T1000 (cell line): Measurements from ENCODE around the gene GPR183.
"Not testable (repeated sequence)": the region's sequence is repeated elsewhere in the genome, so short reads cannot be mapped to it uniquely, and the experiment has no call there.

Source experiments
- DNase-seq: peaks from one replicate; lab custom pipeline; 2025; ENCODE audit warnings: mixed read lengths; lab: John Stamatoyannopoulos, UW

Gene GPR183

GRCh38 chr13:99270518-99270917, 36.7 kb downstream of the GPR183 start:
- no peak for DNase-seq

DNA sequence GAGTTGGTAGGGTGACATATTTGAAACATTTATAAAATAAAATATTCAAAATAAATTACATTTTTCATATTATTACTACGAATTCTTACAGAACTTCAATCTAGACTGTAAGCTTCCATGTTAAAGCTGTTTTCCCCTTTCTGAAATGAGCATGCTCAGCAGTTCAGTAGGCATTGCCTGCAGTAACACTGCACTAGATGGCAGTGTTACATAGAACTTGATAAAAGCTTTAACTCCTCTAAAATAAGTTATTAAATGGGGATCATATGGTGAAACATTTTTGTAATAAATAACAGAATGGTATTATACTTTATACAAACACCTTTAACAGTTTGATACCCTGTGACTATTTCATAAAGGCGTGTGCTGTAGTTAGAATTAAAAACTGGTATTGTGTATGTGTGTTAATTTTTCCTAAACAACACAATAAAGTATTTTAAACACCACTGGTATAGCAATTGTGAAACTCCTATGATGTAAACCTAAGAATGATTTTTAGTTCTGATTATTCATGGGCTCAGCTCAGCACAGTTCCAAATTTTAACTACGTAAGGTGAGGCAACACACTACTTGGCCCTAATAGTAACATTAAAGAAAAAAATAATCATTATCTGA, 37.5 kb downstream of the GPR183 start:
- no peak for DNase-seq

DNA sequence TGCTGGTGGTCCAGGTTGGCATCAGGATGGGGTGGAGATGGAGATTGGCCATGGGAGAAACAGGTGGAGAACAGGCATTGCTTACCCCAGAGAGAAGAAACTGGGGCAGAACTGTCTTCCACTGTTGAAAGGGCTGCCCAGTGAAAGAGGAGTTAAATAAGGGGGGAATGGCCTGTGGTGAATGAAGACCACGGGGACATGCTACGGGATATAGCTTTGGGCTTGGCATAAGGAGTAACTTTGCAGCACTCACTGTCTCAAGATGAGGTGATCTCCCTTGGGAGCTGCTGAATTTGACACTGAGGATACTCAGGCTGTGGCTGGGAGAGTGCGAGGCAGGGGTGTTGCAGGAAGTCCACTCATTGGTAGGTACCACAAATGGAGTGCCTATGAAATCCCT, 38.4 kb downstream of the GPR183 start:
- DNase-seq: no peak

- DNase-seq: no peak
These were observed 39.3 kb downstream of the GPR183 start for GRCh38 chr13:99267927-99268326.

- DNase-seq: no peak
These were observed 40.4 kb downstream of the GPR183 start for GRCh38 chr13:99266827-99267226.

DNA sequence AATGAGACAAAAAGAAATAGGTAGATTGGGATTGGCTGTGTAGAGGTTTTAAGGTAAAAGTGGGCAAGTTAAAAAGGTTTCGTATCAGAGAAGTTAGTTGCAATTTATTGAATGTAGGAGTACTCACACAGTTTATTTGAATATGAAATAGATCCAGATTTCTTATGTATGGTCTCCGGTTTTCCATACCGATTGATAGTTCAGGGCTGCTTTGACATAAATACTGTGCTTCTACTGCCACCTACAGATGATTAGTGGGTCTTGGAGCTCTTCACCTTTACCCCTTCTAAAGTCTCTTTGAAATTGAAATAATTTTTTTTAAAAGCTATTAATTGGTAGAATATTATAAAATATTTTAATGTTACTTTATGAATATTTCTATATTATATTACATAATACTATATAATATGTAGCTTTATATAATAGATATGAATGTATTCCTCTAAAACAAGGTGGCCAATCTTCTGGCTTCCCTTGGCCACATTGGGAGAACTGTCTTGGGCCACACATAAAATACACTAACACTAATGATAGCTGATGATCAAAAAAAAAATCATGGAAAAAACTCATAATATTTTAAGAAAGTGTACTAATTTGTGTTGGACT, 41.3 kb downstream of the GPR183 start:
- no peak for DNase-seq

GRCh38 chr13:99265162-99265800, 41.9 kb downstream of the GPR183 start:
- DNase-seq: no peak

- no peak for DNase-seq
These were observed 43.1 kb downstream of the GPR183 start for GRCh38 chr13:99264051-99264450.

DNA sequence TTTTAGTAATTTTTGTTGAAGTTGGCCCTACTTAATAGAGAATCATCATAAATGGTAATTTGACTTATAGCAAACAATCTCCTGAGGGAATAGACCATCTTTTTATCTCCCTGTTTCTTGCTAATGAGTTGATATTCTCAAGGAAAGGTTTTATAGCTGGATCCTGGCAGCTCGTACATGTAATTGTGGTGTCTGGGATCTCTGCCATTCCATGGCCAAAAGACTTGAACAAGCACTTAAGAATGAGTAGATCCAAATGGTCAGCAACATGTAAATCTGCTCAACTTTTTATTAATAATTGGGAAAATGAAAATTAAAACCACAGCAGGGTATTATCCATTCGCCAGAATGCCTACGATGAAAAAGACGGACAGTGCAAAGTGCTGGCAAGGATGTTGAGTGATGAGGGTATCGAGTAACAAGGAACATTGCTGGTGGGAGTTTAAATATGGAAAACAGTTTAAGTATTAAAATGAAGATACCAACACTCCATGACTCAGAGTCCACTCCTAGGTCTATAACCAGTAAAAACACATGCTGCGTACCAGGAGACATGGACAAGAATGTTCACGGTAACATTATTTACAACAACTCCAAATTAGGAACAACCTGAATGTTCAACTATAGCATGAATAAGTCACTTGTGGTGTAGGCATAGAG, 43.9 kb downstream of the GPR183 start:
- DNase-seq: no peak

GRCh38 chr13:99261059-99261458, 46.1 kb downstream of the GPR183 start:
- DNase-seq: no peak

DNA sequence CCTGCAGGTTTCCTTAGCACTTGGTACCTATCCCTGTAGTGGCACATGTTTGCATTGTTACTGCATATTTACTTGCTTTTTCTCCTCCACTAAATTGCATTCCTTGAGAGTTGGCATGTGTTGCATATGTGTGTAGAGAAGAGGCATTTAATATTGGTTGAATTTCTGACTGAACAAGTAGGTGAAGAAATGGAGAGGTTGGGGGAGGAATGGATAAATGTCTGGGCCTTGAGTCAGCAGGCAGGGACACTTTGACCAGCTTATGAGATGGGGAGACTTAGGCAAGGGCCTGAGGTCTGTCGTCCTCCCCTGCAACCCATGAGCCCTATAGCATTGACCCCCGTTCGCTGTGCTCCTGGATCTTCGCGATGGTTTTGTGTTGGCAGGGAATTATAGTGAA, 47.0 kb downstream of the GPR183 start:
- DNase-seq: no peak

DNA sequence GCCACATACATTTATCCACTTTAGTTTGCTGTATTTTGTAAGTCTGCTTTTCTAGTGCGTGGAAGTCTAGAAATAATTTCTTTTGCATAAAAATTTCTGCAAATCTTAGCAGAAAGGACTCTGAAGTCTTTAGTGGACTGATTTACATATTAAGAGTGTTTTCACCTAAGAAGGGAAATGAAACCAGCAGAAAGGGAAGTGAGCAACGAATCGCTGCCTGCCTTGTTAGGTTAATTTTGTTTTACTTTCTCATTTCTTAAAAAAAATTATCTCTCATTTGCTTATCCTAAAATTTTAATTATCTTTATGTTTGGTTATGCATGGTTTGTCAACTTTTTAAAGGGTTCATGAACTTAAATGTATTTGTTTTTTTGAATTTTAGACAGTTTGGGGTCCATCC, 48.3 kb downstream of the GPR183 start:
- no peak for DNase-seq

DNA sequence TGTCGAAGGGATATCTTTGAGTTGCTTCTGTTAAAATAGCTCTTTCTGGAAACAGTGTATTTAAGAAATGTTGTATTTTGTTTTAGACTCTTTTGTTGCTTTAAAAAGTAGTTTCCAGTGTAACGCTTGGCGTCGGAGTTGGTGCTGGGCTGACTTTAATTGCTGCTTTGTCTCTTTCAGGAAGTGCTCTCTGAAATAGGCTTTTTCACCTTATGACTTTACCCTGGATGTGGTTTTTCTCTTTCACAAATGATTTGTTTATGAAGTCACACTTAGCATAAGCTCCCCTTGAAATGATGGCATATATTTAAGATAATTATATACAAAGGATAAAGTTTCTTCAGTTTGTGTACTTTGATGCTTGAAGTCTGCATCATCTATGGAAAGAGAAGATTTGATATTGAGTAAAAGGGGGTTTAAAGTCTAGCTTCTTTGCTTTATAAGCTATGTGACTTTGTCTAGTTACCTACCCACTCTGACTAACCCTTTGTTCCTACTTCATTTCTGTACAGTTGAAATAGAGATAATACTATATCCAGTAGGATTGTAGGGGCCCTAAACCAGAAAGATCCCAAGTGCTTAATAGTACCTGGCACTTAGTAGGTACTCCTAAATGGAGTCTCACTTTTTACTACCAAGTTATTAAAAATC, 48.9 kb downstream of the GPR183 start, which contains the start of gene GPR18:
TSS of gene GPR18 (minus strand) at position 170 of the 651 bp plus-strand sequence. CDS start 2,507 bp downstream, outside the sequence.
- no peak for DNase-seq

DNA sequence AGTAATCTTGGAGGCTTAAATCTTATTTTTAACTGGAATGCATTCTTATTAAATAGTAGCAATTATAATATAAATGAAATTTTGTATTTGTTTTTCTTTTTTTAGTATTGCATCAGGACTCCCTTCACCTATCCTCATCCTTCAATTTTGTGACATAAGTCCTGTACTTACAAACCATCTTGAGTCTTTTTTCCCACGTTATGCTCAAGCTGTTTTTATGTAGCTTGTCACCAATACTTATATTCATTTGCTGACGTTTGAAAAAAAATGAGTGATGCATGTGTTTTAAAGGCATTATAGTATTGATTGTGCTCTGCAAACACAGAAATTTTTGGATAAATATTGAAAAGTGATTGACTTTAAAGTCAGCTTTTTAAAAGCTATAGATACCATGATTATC, 49.9 kb downstream of the GPR183 start:
- DNase-seq: no peak

- DNase-seq: no peak
These were observed 50.5 kb downstream of the GPR183 start for GRCh38 chr13:99256709-99257108.

GRCh38 chr13:99256283-99256682, 50.9 kb downstream of the GPR183 start:
- DNase-seq: no peak

DNA sequence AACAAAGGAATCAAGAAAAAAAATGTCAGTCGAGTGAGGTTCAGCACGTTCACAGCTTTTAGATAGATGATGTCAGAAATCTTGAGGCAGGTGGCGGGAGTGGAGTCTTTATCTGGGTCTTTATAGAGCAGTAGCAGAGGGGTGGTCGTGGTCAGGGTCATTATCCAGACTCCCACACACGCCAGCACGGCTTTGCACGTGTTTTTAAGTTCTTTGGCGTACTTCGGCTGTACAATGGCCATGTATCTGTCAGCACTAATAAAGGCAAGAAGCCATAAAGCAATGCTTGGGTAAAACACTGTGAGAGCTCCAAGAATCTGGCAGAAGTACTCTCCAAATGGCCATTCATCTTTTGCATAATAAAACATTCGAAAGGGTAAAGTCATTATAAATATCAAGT, 51.9 kb downstream of the GPR183 start:
- DNase-seq: no peak

GRCh38 chr13:99254830-99255229, 52.4 kb downstream of the GPR183 start:
- no peak for DNase-seq

GRCh38 chr13:99251921-99252320, 55.3 kb downstream of the GPR183 start:
- DNase-seq: no peak

GRCh38 chr13:99250982-99251825, 56.0 kb downstream of the GPR183 start:
- no peak for DNase-seq

DNA sequence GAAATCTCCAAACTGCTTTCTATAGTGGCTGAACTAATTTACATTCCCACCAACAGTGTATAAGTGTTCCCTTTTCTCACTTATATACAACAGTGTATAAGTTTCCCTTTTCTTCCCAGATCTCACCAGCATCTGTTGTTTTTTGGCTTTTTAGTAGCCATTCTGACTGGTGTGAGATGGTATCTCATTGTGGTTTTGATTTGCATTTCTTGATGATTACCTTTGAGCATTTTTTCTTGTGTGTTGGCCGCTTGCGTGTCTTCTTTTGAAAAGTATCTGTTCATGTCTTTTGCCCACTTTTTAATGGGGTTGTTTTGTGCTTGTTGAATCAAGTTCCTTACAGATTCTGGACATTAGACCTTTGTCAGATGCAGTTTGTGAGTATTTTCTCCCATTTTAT, 57.6 kb downstream of the GPR183 start:
- not testable (repeated sequence) for DNase-seq
